Esophagus muscularis mucosa (tissue), 3 donors: Measurements from ENCODE around the gene NR5A2.

Experiments
- CTCF ChIP-seq, 3 experiments: fragments of 200-600 bp in 2 of 3; fragments of 450-650 bp in 1 of 3; sonication (generic) in 2 of 3; IDR thresholded peaks; one replicate each; pipeline ENCODE4 v1.5.1; 2017 to 2019; ENCODE audit warnings: antibody characterized with exemption in 3 of 3, mild to moderate bottlenecking in 2 of 3, moderate library complexity in 1 of 3
- POLR2A ChIP-seq: fragments of 450-650 bp; IDR thresholded peaks from one replicate; pipeline ENCODE4 v1.6.1; 2017; ENCODE audit warnings: antibody characterized with exemption, moderate library complexity, mild to moderate bottlenecking, low read depth

DNA sequence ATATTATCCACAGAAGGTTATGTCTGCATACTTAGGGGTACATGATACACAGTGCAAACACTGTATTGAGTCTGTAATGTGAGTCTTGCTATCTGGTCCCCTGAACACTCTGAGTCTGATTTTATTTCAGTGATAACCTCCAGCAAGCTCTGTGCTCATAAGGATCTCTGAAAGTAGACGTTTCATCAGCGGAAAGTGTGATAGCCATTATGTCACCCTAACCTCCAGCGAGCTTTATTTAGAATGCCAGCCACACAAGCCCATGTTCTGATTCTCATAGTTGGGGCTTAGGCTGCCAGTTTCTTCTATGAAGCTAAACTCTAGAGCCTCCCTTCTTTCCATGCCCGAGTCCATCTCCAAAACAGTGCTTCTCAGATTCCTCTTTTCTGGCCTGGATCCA lies 3.3 kb downstream of the NR5A2 start:
- no peak for TF ChIP-seq CTCF (IDR thresholded peaks at IDR 0.05)
- TF ChIP-seq POLR2A = no peak
